Epidermal melanocyte (primary cell): Measurements from ENCODE around the gene FOXL2NB.

ENCODE experiments used
- DNase-seq: peaks from one replicate; pipeline ENCODE4 v3.0.0; 2011; ENCODE audit warnings: low spot score; ENCODE audit not compliant: insufficient read length

Gene FOXL2NB

GRCh38 chr3:138944929-138945708 is 1.9 kb upstream of the FOXL2NB start:
- DNase-seq: no peak

GRCh38 chr3:138945709-138946662 is 1.0 kb upstream of the FOXL2NB start:
- DNase-seq: no peak

- no peak for DNase-seq
Measured at GRCh38 chr3:138947495-138948121, 591 bp downstream of the FOXL2NB start.

- no peak for DNase-seq
Measured at GRCh38 chr3:138948371-138949001, 1.5 kb downstream of the FOXL2NB start.

- DNase-seq: no peak
Measured at GRCh38 chr3:138949002-138949418, 2.0 kb downstream of the FOXL2NB start.

GRCh38 chr3:138949445-138950005 is 2.5 kb downstream of the FOXL2NB start:
- DNase-seq: no peak

- DNase-seq: peak; percentile 57
Measured at GRCh38 chr3:138950006-138950644, 3.1 kb downstream of the FOXL2NB start.

GRCh38 chr3:138950701-138951100 is 3.7 kb downstream of the FOXL2NB start:
- no peak for DNase-seq

GRCh38 chr3:138960417-138960852 is 13.4 kb downstream of the FOXL2NB start:
- no peak for DNase-seq

GRCh38 chr3:138962854-138963560 is 16.0 kb downstream of the FOXL2NB start:
- DNase-seq: no peak

GRCh38 chr3:138964264-138964663 is 17.2 kb downstream of the FOXL2NB start:
- no peak for DNase-seq

- no peak for DNase-seq
Measured at GRCh38 chr3:138964923-138965322, 17.9 kb downstream of the FOXL2NB start.

- DNase-seq: no peak
Measured at GRCh38 chr3:138971766-138972320, 24.8 kb downstream of the FOXL2NB start.

GRCh38 chr3:138972941-138973340 is 25.9 kb downstream of the FOXL2NB start:
- DNase-seq: no peak

GRCh38 chr3:138974462-138974861 is 27.4 kb downstream of the FOXL2NB start:
- DNase-seq: no peak

GRCh38 chr3:138975351-138975750 is 28.3 kb downstream of the FOXL2NB start:
- DNase-seq: no peak

- DNase-seq: no peak
Measured at GRCh38 chr3:138976047-138976446, 29.0 kb downstream of the FOXL2NB start.

- no peak for DNase-seq
Measured at GRCh38 chr3:138984816-138985215, 37.8 kb downstream of the FOXL2NB start.

- DNase-seq: no peak
Measured at GRCh38 chr3:138985932-138986331, 38.9 kb downstream of the FOXL2NB start.
